OCI-LY3 (cell line): ENCODE data around the gene ALKBH3.

Experiments used
- EZH2phosphoT487 ChIP-seq: fragments of 200-600 bp; shearing (Covaris generic); IDR thresholded peaks from 2 replicates; pipeline ENCODE4 v1.6.1; 2018; ENCODE audit warnings: antibody characterized with exemption, mixed run types, low read depth
- TF ChIP-seq, protein P1 (sequence below): fragments of 200-600, 300-600 bp; sonication (generic); IDR thresholded peaks from 2 replicates; pipeline ENCODE4 v1.5.1; 2014; ENCODE audit warnings: antibody characterized with exemption, low read length, low read depth

DNA sequence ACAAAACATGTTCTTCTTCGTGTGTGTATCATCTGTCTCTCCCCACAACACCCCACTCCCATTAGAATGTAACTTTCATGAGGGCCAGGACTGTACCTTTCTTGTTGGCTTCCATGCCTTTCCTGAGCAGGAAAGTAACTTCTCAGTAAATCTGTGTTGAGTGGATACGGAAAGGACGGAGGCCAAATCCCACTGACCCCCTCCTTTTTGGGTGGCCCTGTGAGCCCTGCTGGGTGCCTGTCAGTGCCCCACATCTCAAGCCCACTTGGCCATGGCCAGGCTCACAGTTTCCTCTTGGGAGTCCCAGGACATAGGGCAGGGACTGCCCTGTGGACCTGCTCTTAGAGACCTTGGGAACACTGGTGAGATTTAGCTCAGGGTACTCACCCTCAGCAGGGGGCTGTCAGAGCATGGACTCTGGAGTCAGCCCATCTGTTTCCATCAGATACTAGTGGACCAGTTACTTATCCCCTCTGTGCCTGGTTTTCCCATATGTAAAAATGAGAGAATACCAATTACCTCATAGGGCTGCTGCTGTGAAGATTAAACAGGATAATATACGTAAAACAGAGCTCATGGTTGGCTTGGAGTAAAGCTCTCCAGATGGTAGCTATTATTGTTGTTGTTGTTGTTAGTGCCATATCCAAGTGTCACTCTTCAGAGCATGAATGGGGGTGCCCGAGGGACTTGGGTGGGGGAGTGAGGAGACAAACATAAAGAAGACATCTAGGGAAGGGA is 60.8 kb downstream of the ALKBH3 start:
- TF ChIP-seq, protein P1, sequence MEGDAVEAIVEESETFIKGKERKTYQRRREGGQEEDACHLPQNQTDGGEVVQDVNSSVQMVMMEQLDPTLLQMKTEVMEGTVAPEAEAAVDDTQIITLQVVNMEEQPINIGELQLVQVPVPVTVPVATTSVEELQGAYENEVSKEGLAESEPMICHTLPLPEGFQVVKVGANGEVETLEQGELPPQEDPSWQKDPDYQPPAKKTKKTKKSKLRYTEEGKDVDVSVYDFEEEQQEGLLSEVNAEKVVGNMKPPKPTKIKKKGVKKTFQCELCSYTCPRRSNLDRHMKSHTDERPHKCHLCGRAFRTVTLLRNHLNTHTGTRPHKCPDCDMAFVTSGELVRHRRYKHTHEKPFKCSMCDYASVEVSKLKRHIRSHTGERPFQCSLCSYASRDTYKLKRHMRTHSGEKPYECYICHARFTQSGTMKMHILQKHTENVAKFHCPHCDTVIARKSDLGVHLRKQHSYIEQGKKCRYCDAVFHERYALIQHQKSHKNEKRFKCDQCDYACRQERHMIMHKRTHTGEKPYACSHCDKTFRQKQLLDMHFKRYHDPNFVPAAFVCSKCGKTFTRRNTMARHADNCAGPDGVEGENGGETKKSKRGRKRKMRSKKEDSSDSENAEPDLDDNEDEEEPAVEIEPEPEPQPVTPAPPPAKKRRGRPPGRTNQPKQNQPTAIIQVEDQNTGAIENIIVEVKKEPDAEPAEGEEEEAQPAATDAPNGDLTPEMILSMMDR = no peak
- no peak for TF ChIP-seq EZH2phosphoT487
